Suprapubic skin (tissue), 4 donors: ENCODE data around the gene RGL4. TPM values are rescaled to one million over a fixed set of nuclear protein-coding genes. Genes with fewer than 3 reads are reported as not detected.
"Not testable (repeated sequence)": the region's sequence is repeated elsewhere in the genome, so short reads cannot be mapped to it uniquely, and the experiment has no call there.

Experiments
- DNase-seq, 2 donors: peaks; one replicate each; pipeline ENCODE4 v3.0.0-alpha.2; 2019; ENCODE audit warnings: low spot score in 2 of 2
- H3K27ac ChIP-seq: fragments of 200-600 bp; sonication (generic); one replicate; pipeline ENCODE4 v1.5.1; 2019
- H3K27me3 ChIP-seq: fragments of 200-600 bp; sonication (generic); one replicate; pipeline ENCODE4 v1.5.1; 2019
- H3K36me3 ChIP-seq: fragments of 200-600 bp; sonication (generic); one replicate; pipeline ENCODE4 v1.5.1; 2019
- H3K4me1 ChIP-seq: fragments of 200-600 bp; sonication (generic); one replicate; pipeline ENCODE4 v1.5.1; 2019
- H3K4me3 ChIP-seq: fragments of 200-600 bp; sonication (generic); one replicate; pipeline ENCODE4 v1.5.1; 2019; ENCODE audit warnings: mild to moderate bottlenecking
- H3K9me3 ChIP-seq: fragments of 200-600 bp; sonication (generic); one replicate; pipeline ENCODE4 v1.5.1; 2019
- CTCF ChIP-seq, 2 donors: fragments of 200-600 bp in 1 of 2; fragments of 450-650 bp in 1 of 2; sonication (generic) in 1 of 2; IDR thresholded peaks; one replicate each; pipeline ENCODE4 v1.5.1; 2016 to 2019; ENCODE audit warnings: antibody characterized with exemption in 2 of 2, mild to moderate bottlenecking in 1 of 2, moderate library complexity in 1 of 2
- EP300 ChIP-seq: sonication (generic); formaldehyde crosslinking; IDR thresholded peaks from one replicate; pipeline ENCODE4 v1.6.1; 2017; ENCODE audit warnings: antibody characterized with exemption
- POLR2A ChIP-seq, 2 donors: fragments of 450-650 bp; IDR thresholded peaks; one replicate each; pipeline ENCODE4 v1.6.1; 2017; ENCODE audit warnings: antibody characterized with exemption in 2 of 2, mild to moderate bottlenecking in 2 of 2, moderate library complexity in 2 of 2
- POLR2AphosphoS5 ChIP-seq, 3 donors: sonication (generic); formaldehyde crosslinking; IDR thresholded peaks; one replicate each; pipeline ENCODE4 v1.6.1; 2017; ENCODE audit warnings: antibody characterized with exemption in 3 of 3
- WGBS: methylation state at CpG from one replicate; pipeline ENCODE4 v1.1.5; 2018; 5-methylcytosine and 5-hydroxymethylcytosine counted together
- total RNA-seq, 4 donors: library from RNA; depleted of rRNA; stranded (reverse); fragments of >200 nt; gene quantifications; one replicate each; pipeline ENCODE4 v1.1.0, GENCODE V29; 2016

The RGL4 gene
- not detected for total RNA-seq

- Histone ChIP-seq H3K27me3 (no peaks in the 10 kb centered on the region), H3K27ac (no peak within 1 kb of the TSS), H3K36me3 (peaks cover 43% of the 10 kb centered on the region), H3K4me1 (no peaks in the 10 kb centered on the region), H3K4me3 (no peak within 1 kb of the TSS), H3K9me3 (no peaks in the 10 kb centered on the region)
- DNase-seq = no peak
- no peak for TF ChIP-seq POLR2AphosphoS5 (IDR thresholded peaks at IDR 0.05)
- TF ChIP-seq EP300 = no peak
- TF ChIP-seq POLR2A (IDR thresholded peaks at IDR 0.05) = no peak
- no peak for TF ChIP-seq CTCF (IDR thresholded peaks at IDR 0.05)
- 98% methylated on average over 5 of the region's 5 CpGs for WGBS
Observed at GRCh38 chr22:23690713-23691112, at the start of gene RGL4. Gene RGL4, plus strand, starts transcription at chr22:23691013. Its CDS starts 1,018 bp downstream, at chr22:23692031.

- not testable (repeated sequence) for H3K27me3 ChIP-seq, H3K4me3 ChIP-seq, DNase-seq, H3K36me3 ChIP-seq, H3K9me3 ChIP-seq, H3K27ac ChIP-seq, H3K4me1 ChIP-seq
- 90% methylated on average over 7 of the region's 7 CpGs for WGBS
Observed at GRCh38 chr22:23646526-23646925, 44.3 kb upstream of the RGL4 start.

- DNase-seq = no peak
- Histone ChIP-seq H3K4me1 (no peaks in the 10 kb centered on the region), H3K27me3 (no peaks in the 10 kb centered on the region), H3K4me3 (no peak overlapping the region), H3K36me3 (peaks cover 20% of the 10 kb centered on the region), H3K9me3 (no peaks in the 10 kb centered on the region), H3K27ac (no peak overlapping the region)
- TF ChIP-seq CTCF (IDR thresholded peaks at IDR 0.05) = no peak
- no peak for TF ChIP-seq POLR2A (IDR thresholded peaks at IDR 0.05)
- no peak for TF ChIP-seq POLR2AphosphoS5 (IDR thresholded peaks at IDR 0.05)
- no peak for TF ChIP-seq EP300
- 86% methylated on average over 16 of the region's 18 CpGs for WGBS
Observed at GRCh38 chr22:23649071-23649501, 41.7 kb upstream of the RGL4 start.

GRCh38 chr22:23651676-23652075 lies 39.1 kb upstream of the RGL4 start:
- no peak for DNase-seq
- TF ChIP-seq EP300 (no peak), POLR2AphosphoS5 (IDR thresholded peaks at IDR 0.05) (no peak), POLR2A (IDR thresholded peaks at IDR 0.05) (no peak), CTCF (IDR thresholded peaks at IDR 0.05) (no peak)
- no peaks in the 10 kb centered on the region for H3K4me1 ChIP-seq
- H3K27me3 ChIP-seq = no peaks in the 10 kb centered on the region
- no peak overlapping the region for H3K4me3 ChIP-seq
- no peak overlapping the region for H3K27ac ChIP-seq
- H3K36me3 ChIP-seq = peaks cover 24% of the 10 kb centered on the region
- no peaks in the 10 kb centered on the region for H3K9me3 ChIP-seq
- 94% methylated on average over 6 of the region's 6 CpGs for WGBS

- DNase-seq = no peak
- Histone ChIP-seq H3K9me3 (no peaks in the 10 kb centered on the region), H3K4me1 (no peaks in the 10 kb centered on the region), H3K27me3 (no peaks in the 10 kb centered on the region), H3K36me3 (peaks cover 24% of the 10 kb centered on the region), H3K4me3 (no peak overlapping the region), H3K27ac (no peak overlapping the region)
- TF ChIP-seq CTCF (IDR thresholded peaks at IDR 0.05) (no peak), POLR2A (IDR thresholded peaks at IDR 0.05) (no peak), EP300 (no peak), POLR2AphosphoS5 (IDR thresholded peaks at IDR 0.05) (no peak)
- 100% methylated on average over 2 of the region's 7 CpGs for WGBS
Observed at GRCh38 chr22:23652286-23652685, 38.5 kb upstream of the RGL4 start.

- Histone ChIP-seq H3K27me3 (no peaks in the 10 kb centered on the region), H3K4me3 (no peak overlapping the region), H3K36me3 (peaks cover 24% of the 10 kb centered on the region), H3K27ac (no peak overlapping the region), H3K4me1 (no peaks in the 10 kb centered on the region), H3K9me3 (no peaks in the 10 kb centered on the region)
- no peak for DNase-seq
- WGBS = 96% methylated on average over 8 of the region's 8 CpGs
- no peak for TF ChIP-seq CTCF (IDR thresholded peaks at IDR 0.05)
- TF ChIP-seq POLR2A (IDR thresholded peaks at IDR 0.05) = no peak
- TF ChIP-seq EP300 = no peak
- TF ChIP-seq POLR2AphosphoS5 (IDR thresholded peaks at IDR 0.05) = no peak
Observed at GRCh38 chr22:23652711-23653110, 38.1 kb upstream of the RGL4 start.
